Spleen (tissue), 11 donors: ENCODE measurements around the gene ABRACL. TPM values are rescaled to one million over a fixed set of nuclear protein-coding genes. Genes with fewer than 3 reads are reported as not detected.
A peak's percentile ranks its signal among the peaks of the same experiment; 100 is the strongest.

Experiments
- DNase-seq: peaks from one replicate; pipeline ENCODE4 v3.0.0-alpha.2; 2020
- H3K27ac ChIP-seq, 8 donors: fragments of 200-600 bp; sonication (generic) in 7 of 8; 1 replicate in 4 of 8; 2 replicates in 4 of 8; pipeline versions ENCODE4 v1.5.0 to v1.8.0; 2016 to 2021; ENCODE audit warnings: inconsistent platforms in 4 of 8, mild to moderate bottlenecking in 4 of 8, moderate library complexity in 1 of 8
- H3K27me3 ChIP-seq, 7 donors: fragments of 200-600 bp; sonication (generic) in 6 of 7; replicated peaks in 1 of 7; 1 replicate in 4 of 7; 2 replicates in 3 of 7; pipeline versions ENCODE4 v1.5.0 to v1.8.0; 2016 to 2021; ENCODE audit warnings: inconsistent platforms in 3 of 7, mild to moderate bottlenecking in 1 of 7
- H3K36me3 ChIP-seq, 6 donors: fragments of 200-600 bp; sonication (generic) in 5 of 6; 1 replicate in 4 of 6; 2 replicates in 2 of 6; pipeline versions ENCODE4 v1.5.0 to v1.8.0; 2016 to 2021; ENCODE audit warnings: inconsistent platforms in 2 of 6
- H3K4me1 ChIP-seq, 6 donors: fragments of 200-600 bp; sonication (generic) in 5 of 6; 1 replicate in 3 of 6; 2 replicates in 3 of 6; pipeline versions ENCODE4 v1.5.0 to v1.8.0; 2016 to 2021; ENCODE audit warnings: inconsistent platforms in 3 of 6
- H3K4me3 ChIP-seq, 8 donors: fragments of 200-600 bp; sonication (generic) in 7 of 8; 1 replicate in 4 of 8; 2 replicates in 4 of 8; pipeline versions ENCODE4 v1.5.0 to v1.8.0; 2016 to 2021; ENCODE audit warnings: inconsistent platforms in 4 of 8, mild to moderate bottlenecking in 4 of 8, moderate library complexity in 2 of 8
- H3K9me3 ChIP-seq, 8 donors: fragments of 200-600 bp; sonication (generic) in 7 of 8; 1 replicate in 4 of 8; 2 replicates in 4 of 8; pipeline versions ENCODE4 v1.5.0 to v1.8.0; 2016 to 2021; ENCODE audit warnings: inconsistent platforms in 4 of 8
- CTCF ChIP-seq, 11 experiments: fragments of 200-600 bp in 7 of 11; fragments of 450-650 bp in 4 of 11; sonication (generic) in 4 of 11; IDR thresholded peaks in 8 of 11; conservative IDR thresholded peaks in 3 of 11; 1 replicate in 7 of 11; 2 replicates in 4 of 11; pipeline versions ENCODE4 v1.4.0 to v1.8.0; 2016 to 2021; ENCODE audit warnings: antibody characterized with exemption in 11 of 11, inconsistent platforms in 4 of 11, mild to moderate bottlenecking in 1 of 11
- POLR2A ChIP-seq, 3 donors: fragments of 450-650 bp; IDR thresholded peaks; one replicate each; pipeline ENCODE4 v1.5.1; 2017; ENCODE audit warnings: antibody characterized with exemption in 3 of 3, mild to moderate bottlenecking in 1 of 3
- POLR2AphosphoS5 ChIP-seq, 3 donors: sonication (generic); formaldehyde crosslinking; IDR thresholded peaks; one replicate each; pipeline ENCODE4 v1.5.1; 2017; ENCODE audit warnings: antibody characterized with exemption in 3 of 3
- WGBS, 5 donors: extraction: QIAGEN DNeasy Blood & Tissue Kit in 3 of 5; methylation state at CpG; one replicate each; pipeline versions ENCODE4 v1.1.5 to v1.1.7; 2013 to 2018; 5-methylcytosine and 5-hydroxymethylcytosine counted together
- intact Hi-C: fragments of 100-400 bp; cut with DNase I; formaldehyde crosslinking; loops from one replicate; pipeline ENCODE4 v1.15.0; 2023; ENCODE audit warnings: low total_unique reads
- polyA plus RNA-seq, 3 donors: library from polyadenylated mRNA; stranded (reverse); fragments of 200-250 nt; gene quantifications; one replicate each; pipeline ENCODE4 v1.2.1, GENCODE V29; 2013
- total RNA-seq, 7 donors: library from RNA; depleted of rRNA in 3 of 7; stranded (reverse); fragments of >200 nt in 3 of 7; fragmentation: NEBNext Ultra II Directional in 4 of 7; extraction: Animal tissue kit (Norgen Biotek cat#: 25700) in 4 of 7; gene quantifications; one replicate each; pipeline versions ENCODE4 v1.1.0 to v1.2.1, GENCODE V29; 2016 to 2021
- donor health status: healthy with polysubstance abuse.
- donor health status: DM: no; HTN: no; CAD: no; lungs with moderate emphysema.
- donor health status: DM: no; HTN: no; CAD: no.
- donor health status: Bipolar disorder and iron deficiency.
- donor health status: healthy.
- donor health status: DM: no; HTN: no; CAD: no.
- donor health status: DM: yes; HTN: yes; CAD: no.

The ABRACL gene
- total and polyA plus RNA-seq, 10 donors, result 56.5 to 183 (median 78.0) TPM

DNA sequence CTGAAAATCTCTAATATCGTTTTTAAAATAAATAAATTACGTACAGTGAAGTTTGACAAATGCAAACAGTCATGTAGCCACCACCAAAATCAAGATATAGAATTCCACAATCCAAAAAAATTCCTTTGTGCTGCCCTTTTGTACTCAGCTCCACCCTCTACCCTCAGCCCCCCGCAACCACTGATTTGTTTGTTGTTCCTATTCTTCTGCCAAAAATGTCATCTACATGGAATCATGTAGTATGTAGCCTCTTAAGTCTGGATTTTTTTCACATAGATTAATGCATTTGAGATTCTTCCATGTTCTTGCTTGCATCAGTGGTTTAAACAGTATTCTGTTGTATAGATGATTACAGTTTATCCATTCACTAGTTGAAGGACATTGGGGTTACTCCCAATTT lies 32.0 kb upstream of the ABRACL start:
- DNase-seq, result no peak
- WGBS, 5 donors, result 88 to 91% (median 88%) methylated on average over 3 of the region's 3 CpGs
- peaks cover 0 to 12% (median 8%) of the 10 kb centered on the region in 6 donors for H3K4me1 ChIP-seq
- TF ChIP-seq CTCF (IDR thresholded peaks at IDR 0.05 in 8 of 11, conservative IDR thresholded peaks at IDR 0.05 in 3 of 11), result no peak
- TF ChIP-seq POLR2AphosphoS5 (IDR thresholded peaks at IDR 0.05), result no peak
- no peak for TF ChIP-seq POLR2A (IDR thresholded peaks at IDR 0.05)
- H3K4me3 ChIP-seq, result no peak overlapping the region
- intact Hi-C loops, result no loop called here
- H3K9me3 ChIP-seq, result peaks cover 0 to 4% (median 0%) of the 10 kb centered on the region in 8 donors
- H3K27ac ChIP-seq, result no peak overlapping the region
- no peaks in the 10 kb centered on the region for H3K27me3 ChIP-seq
- no peaks in the 10 kb centered on the region for H3K36me3 ChIP-seq

DNA sequence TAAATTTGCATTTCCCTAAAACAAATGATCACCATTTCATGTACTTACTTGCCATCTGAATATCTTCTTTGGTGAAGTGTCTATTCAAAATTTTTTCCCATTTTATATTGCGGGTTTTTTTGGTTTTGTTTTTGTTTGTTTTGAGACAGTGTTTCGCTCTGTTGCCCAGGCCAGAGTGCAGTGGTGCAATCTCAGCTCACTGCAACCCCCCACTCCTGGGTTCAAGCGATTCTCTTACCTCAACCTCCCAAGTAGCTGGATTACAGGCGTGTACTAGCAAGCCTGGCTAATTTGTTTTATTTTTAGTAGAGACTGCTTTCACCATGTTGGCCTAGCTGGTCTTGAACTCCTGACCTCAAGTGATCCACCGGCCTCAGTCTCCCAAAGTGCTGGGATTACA lies 31.4 kb upstream of the ABRACL start:
- Histone ChIP-seq H3K4me3 (no peak overlapping the region), H3K9me3 (peaks cover 0 to 4% (median 0%) of the 10 kb centered on the region in 8 donors), H3K4me1 (peaks cover 0 to 12% (median 8%) of the 10 kb centered on the region in 6 donors), H3K27ac (no peak overlapping the region), H3K27me3 (no peaks in the 10 kb centered on the region), H3K36me3 (no peaks in the 10 kb centered on the region)
- DNase-seq, result no peak
- intact Hi-C loops, result no loop called here
- TF ChIP-seq POLR2A (IDR thresholded peaks at IDR 0.05) (no peak), POLR2AphosphoS5 (IDR thresholded peaks at IDR 0.05) (no peak), CTCF (IDR thresholded peaks at IDR 0.05 in 8 of 11, conservative IDR thresholded peaks at IDR 0.05 in 3 of 11) (no peak)
- WGBS, 5 donors, result 83 to 96% (median 96%) methylated on average over 5 of the region's 5 CpGs

GRCh38 chr6:138999949-139000725 lies 28.4 kb upstream of the ABRACL start:
- Histone ChIP-seq H3K4me1 (peaks cover 0 to 14% (median 9%) of the 10 kb centered on the region in 6 donors), H3K27me3 (no peaks in the 10 kb centered on the region), H3K4me3 (no peak overlapping the region), H3K9me3 (no peaks in the 10 kb centered on the region), H3K27ac (peak overlapping the region in 1 of 8 donors; percentile 32), H3K36me3 (no peaks in the 10 kb centered on the region)
- WGBS, 5 donors, result 42 to 64% (median 54%) methylated on average over 4 of the region's 4 CpGs
- TF ChIP-seq POLR2A (IDR thresholded peaks at IDR 0.05), result no peak
- TF ChIP-seq POLR2AphosphoS5 (IDR thresholded peaks at IDR 0.05), result no peak
- no peak for TF ChIP-seq CTCF (IDR thresholded peaks at IDR 0.05 in 8 of 11, conservative IDR thresholded peaks at IDR 0.05 in 3 of 11)
- DNase-seq, result no peak
- intact Hi-C loops, result no loop called here

- intact Hi-C loops, result no loop called here
- Histone ChIP-seq H3K4me1 (peaks cover 0 to 21% (median 9%) of the 10 kb centered on the region in 6 donors), H3K4me3 (no peak overlapping the region), H3K36me3 (no peaks in the 10 kb centered on the region), H3K9me3 (no peaks in the 10 kb centered on the region), H3K27ac (peak overlapping the region in 1 of 8 donors; percentile 7), H3K27me3 (no peaks in the 10 kb centered on the region)
- no peak for TF ChIP-seq POLR2A (IDR thresholded peaks at IDR 0.05)
- TF ChIP-seq POLR2AphosphoS5 (IDR thresholded peaks at IDR 0.05), result no peak
- TF ChIP-seq CTCF (IDR thresholded peaks at IDR 0.05 in 8 of 11, conservative IDR thresholded peaks at IDR 0.05 in 3 of 11), result no peak
- no peak for DNase-seq
Measured at GRCh38 chr6:139003751-139004150, 24.8 kb upstream of the ABRACL start.
